C4-2B (cell line): ENCODE data around the gene RHBDL1.

Source experiments
- CTCF ChIP-seq: fragments of 450-650 bp; conservative IDR thresholded peaks from 2 replicates; pipeline ENCODE4 v1.5.1; 2017; ENCODE audit warnings: mild to moderate bottlenecking
- ZFX ChIP-seq: fragments of 450-650 bp; IDR thresholded peaks from 2 replicates; pipeline ENCODE4 v1.6.1; 2017

DNA sequence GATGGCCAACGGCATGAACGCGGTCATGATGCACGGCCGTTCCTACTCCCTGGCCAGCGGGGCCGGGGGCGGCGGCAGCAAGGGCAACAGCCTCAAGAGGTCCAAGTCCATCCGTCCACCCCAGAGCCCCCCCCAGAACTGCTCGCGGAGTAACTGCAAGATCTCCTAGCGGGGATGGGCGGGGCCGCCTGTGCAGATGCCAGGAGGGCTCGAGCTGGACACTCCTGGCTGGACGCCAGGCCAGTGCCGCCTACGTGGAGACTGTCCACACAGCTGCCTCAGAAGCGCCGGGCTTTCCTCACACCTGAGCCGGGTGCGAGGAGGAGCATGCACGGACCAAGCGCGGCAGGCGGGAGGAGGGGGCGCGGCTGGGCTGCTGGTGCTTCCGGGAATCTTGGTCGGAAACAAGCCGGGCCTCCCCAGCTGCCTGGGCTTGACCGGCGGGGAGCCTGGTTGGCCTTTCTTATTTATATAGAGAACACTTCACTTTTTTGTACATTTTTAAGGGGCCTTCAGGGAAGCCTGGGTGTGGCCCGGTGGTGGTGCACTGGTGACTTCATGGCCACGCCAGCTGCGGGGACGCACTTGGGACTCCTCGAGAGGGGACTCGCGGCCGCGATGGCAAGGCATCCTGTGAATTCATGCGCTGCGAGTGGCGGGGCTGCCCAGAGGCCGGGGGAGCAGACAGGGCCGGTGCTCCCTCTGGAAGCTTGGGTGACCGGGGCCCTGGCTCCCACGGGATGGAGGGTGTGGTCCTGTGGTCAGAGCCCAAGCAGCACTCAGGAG lies 47.8 kb upstream of the RHBDL1 start:
- TF ChIP-seq CTCF (no peak), ZFX (no peak)
